SH-SY5Y (cell line): ENCODE measurements around the gene LTN1.

Experiments used
- GATA2 ChIP-seq: IDR thresholded peaks from 2 replicates; pipeline ENCODE4 v1.6.1; 2011; ENCODE audit warnings: mild to moderate bottlenecking, low read depth, low read length
- GATA3 ChIP-seq: IDR thresholded peaks from 2 replicates; pipeline ENCODE4 v1.6.1; 2011; ENCODE audit warnings: low read depth, mild to moderate bottlenecking, low read length, moderate library complexity

LTN1 gene

DNA sequence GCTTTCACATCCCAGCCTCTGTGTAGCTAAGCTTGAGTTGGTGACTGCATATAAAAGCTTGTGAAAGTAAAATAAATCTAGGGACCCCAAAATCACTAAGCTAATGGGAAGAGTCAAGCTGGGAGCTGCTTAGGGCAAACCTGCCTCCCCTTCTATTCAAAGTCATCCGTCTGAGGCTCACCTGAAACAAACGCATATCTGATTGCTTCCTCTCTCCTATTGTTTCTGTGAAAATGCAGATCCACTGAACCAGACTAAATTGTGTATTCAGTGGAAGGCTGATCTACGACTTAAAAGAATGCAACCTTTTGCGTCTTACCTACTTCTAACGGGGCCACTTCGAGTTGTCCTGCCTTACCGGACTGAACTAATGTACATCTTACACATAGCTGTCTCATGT, 70.3 kb downstream of the LTN1 start:
- TF ChIP-seq GATA2 = no peak
- no peak for TF ChIP-seq GATA3

DNA sequence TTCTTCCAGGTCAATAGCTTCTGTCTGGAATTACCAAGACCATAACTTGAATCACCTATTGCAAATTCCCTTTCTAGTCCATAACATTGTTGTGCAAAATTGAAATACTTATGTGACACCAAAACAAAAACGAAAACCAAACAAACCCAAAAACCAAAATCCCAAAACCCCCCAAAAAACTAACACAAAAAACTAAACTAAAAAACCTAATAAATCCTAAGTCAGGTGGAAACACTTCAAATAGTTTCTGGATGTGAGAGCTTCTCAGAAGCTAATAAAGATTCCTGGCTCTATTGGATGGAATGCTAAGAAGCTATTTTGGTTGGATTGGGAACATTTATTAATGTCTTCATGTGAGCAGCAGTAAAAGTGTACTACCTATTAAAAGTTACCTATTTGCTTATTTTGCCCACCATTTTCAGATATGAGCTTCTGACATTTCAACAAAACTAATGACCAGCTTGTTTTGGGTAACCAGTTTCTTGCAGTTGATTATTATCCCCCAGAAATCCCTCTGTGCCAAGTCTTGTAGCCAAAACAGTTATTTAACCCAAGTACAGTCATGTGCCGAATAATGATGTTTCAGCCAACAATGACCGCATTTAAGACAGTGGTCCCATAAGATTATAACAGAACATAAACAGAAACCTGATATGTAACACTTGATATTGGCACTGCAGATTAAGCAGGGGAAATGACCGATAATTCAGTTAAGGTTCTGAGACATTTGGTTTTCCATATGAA, 76.4 kb downstream of the LTN1 start:
- TF ChIP-seq GATA2 (no peak), GATA3 (no peak)

DNA sequence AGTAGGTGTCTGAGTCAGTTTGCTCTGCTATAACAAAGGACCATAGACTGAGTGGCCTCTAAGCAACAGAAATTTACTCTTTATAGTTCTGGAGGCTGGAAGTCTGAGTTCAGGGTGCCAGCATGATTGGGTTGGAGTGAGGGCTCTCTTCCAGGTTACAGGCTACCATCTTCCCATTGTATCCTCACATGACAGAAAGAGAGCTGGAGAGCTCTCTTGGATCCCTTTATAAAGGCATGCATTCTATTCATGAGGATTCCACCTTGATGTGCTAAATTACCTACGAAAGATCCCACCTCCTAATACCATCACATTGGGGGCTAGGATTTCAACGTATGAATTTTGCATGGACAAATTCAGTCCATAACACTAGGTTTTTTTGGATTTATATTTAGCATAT, 79.6 kb downstream of the LTN1 start:
- no peak for TF ChIP-seq GATA3
- TF ChIP-seq GATA2 = no peak

DNA sequence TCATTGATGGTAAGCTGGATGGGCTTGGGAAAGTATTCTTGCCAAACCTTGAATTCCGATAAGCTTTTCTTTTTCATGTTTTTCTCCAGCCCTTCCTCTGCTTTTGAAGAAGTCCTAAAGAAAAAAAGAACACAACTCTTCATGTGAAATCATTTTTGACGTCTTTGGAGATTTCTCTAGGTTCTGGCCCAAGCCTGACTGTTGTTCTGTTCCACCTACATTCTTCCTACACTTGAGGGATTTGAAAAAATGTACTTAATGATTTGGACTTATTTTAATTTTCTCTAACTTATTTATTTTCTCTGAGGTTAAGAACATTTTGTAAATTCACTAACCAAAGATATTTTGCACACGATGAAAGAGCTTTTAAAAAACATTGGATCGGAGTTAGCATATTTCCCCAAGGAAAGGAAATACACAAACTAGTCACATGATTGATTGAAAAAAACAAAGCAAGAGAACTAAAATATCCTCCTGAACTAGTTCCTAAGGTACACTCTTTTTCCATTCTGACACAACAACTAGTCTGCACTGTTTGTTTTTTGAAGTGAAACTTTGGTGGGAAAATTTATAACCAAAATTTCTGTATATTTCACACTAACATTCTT, 82.3 kb downstream of the LTN1 start:
- no peak for TF ChIP-seq GATA2
- no peak for TF ChIP-seq GATA3

DNA sequence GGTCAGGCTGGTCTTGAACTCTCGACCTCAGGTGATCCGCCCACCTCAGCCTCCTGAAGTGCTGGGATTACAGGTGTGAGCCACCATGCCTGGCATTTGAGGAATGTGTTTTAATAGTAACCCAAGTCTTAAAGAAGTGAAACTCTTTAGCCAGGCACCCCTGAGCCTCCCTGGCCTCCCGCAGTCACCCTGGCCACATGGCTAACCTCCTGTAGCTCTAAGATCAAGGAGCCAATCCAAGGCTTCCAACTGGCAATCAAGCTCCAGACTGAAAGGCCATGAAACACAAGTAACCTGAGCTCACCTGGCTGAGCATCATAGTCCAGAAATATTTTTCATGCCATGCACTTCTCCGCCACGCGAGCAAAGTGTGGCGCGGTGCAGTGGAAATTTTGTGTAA, 84.3 kb downstream of the LTN1 start:
- no peak for TF ChIP-seq GATA3
- TF ChIP-seq GATA2 = no peak

DNA sequence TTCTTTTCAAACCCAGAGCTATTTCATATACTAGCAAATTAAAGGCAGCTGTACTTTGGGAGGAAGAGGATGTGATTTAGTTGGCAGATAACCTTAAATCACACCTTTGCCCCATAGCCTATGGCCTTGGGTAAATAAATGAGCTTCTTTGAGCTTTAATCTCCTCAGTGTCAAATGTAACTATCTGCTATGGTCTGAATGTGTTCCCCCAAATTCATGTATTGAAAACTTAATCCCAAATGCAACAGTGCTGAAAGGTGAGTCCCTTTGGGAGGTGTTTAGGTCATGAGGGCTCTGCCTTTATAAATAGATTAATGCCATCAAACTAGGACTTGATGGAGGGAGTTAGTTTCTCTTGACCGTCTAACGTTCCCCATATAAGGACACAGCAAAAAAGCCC, 85.8 kb downstream of the LTN1 start:
- TF ChIP-seq GATA3 (no peak), GATA2 (no peak)

DNA sequence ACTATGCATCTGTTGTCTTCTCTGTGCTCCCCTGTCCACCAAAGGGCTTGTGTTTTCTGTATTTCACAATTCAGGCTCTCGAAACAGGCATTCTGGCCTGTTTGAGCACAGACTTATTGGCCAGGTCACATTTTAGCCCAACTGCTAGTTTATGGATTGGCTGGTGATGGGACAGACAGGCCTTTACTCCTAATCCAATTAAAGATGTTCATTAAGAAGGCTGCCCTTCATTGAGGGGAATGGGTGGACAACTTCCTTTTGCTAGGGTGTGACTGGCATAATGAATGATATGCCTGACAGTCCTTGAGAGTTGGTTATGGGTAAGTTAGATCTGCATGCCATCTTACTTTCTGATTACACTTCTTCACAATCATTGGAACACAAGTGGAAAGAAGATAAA, 86.4 kb downstream of the LTN1 start:
- no peak for TF ChIP-seq GATA3
- TF ChIP-seq GATA2 = no peak

DNA sequence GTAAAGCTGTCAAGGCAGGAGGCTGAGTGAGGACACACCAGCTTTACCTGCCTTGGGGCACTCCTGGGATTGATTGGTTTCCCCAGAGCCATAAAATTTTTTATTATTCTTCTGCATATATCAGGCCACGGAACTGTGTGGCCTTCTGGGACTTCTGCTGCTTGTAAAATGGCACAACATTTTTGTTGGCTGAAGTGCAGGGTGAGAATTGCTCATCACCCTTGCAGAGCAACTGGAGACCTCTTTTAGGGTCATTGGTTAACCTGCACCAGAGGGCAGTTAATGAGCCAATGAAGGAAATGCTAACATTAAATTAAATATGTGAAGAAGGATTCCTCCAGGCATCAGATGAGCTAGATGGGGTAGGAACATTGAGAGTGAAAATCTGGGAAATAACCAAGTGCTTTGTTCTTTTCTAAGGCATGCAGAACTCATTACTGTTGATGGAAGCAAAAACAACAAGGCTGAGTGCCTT, 87.7 kb downstream of the LTN1 start:
- TF ChIP-seq GATA2 (no peak), GATA3 (no peak)

DNA sequence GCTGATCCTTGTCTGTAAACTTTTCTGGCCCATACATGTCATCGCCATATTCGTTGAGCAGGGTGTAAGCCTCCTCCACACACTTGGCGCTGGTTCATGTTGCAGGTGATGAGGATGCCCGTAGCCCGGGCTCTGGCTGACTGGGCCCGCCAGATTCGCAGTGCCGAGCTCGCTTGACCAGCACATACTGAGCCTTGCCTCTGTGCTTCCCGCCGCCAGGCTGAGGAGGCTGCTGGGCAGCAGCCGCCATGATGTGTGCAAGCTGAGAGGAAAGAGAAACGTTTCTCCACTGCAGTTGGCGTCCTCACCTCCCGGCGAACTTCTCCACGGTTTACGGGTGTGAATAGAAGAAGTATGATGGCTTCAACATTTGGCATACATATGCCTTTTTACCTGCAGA, 89.2 kb downstream of the LTN1 start:
- TF ChIP-seq GATA2 (no peak), GATA3 (no peak)

DNA sequence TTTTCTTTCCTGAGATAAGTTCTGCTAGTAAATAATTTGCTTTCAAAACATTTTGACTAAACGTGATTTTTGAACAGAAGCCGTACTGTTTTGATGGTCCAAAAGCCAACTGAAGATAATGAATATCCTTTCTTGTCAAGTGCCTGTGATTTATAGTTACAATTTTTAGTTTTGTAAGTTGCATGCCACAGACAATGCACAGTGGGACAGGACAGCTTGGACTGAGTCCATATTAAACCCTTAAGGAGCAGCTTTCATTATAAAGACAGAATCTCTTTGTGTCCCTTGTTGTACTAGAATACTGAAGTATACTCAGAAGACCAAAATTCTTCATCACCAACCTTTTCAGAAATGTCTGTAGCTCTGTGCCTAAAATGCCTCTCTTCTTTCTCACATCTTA, 92.2 kb downstream of the LTN1 start:
- TF ChIP-seq GATA2 = no peak
- TF ChIP-seq GATA3 = no peak

DNA sequence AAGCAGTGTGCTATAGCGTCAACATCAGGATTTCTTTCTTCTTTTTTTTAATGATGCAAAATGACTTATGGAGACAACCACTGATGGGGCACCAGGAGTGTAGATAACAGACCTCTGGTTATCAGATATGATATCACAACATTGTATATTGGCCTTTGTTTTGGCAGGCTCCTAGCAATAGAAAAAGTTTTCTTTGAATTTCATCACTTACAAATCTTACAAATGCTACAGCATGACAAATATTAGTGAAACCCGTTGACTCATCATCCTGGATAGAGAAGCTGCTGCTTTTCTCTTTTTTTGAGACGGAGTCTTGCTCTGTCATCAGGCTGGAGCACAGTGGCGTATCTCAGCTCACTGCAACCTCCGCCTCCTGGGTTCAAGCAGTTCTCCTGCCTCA, 92.9 kb downstream of the LTN1 start:
- TF ChIP-seq GATA3 = no peak
- TF ChIP-seq GATA2 = no peak

DNA sequence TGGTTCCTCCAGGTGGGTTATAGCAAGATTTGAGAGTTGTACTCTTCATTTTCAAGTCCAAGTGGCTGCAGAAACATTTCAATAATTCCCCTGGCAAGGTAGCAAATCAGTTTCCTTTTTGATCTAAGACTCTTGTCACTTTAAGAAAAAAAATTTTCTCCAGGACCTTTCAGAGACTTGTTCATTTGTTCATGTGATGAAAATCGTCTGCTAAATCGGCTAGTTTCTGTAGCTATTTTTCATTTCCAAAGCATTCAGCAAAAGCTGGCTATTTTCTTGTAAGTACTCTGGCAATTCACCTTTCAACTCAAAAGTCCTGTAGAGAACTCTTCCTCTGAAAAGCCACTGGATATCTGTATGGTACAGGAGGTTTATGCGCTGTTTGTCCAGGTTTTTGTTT, 93.5 kb downstream of the LTN1 start:
- TF ChIP-seq GATA2 (no peak), GATA3 (no peak)

DNA sequence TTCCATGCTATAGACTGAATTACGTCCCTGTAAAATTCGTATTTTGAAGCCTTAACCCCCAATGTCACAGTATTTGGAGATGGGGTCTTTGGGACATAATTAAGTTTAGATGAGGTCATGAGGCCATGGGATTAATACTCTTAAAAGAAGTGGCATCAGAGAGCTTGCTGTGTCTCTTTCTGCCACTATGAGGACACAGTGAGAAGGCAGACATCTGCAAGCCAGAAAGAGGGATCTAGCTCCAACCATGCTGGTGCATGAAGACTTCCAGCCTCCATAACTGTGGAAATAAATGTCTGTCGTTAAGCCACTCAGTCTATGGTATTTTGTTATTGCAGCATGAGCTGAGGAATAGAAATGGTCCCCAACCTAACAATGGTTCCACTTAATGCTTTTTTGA, 99.0 kb downstream of the LTN1 start:
- TF ChIP-seq GATA3 = no peak
- TF ChIP-seq GATA2 = no peak

DNA sequence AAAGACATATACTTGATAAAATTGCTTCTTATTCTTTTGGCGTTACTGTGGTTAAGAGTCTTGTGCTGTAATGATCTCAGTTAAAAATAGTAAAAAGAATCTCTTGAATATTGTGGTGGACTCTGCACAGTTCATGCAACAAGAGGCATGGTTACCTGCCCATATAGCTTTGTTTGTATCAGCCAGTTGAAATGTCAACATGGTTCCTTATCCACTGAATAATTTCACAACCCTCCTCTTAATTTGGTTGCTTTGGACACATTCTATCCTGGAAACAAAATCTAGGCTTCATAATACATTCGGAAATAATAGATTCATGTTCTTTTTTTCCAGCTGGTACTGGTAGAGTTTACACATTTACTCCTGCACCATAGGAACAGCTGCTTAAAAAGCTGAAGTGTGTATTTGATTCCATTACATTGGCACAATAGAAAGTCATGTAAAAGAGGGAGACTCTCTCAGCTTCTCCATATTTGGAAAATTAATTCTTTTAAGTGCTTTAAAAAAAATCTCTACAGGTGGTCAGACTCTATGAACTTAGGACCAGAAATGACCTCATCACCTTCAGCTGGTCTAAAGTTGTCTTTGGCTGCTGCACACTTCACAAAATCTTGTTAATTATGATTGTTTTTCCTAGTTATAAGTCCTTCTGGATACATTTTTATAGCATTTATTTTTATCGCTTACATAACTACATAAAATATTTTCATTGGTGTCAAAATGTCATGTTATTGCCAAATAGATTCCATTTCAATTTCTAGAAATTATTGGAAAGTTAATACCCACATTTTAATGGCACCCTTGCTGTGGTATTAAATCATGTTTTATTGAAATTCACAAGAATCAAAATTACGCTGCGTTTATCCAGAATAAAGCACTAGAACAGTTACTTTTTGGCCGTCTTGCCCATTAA, 100.2 kb downstream of the LTN1 start:
- no peak for TF ChIP-seq GATA3
- no peak for TF ChIP-seq GATA2

DNA sequence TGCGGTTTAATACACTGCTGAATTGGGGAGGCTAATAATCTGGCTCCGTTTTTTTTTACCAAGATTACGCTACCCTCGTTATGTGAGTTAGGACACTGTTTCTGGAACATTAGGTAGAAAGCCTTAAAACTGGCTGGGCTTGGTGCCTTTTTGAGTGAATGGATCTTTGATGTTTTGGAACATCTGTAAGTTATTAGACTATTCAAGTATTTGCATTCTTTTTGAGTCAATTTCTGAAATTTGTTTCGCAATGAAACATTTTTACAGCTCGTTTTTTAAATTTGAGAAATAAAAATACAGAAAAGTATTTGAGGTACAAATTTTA, 106.9 kb downstream of the LTN1 start:
- TF ChIP-seq GATA2 (no peak), GATA3 (no peak)
